Measurements from ENCODE around the gene CHST12. TPM values are rescaled to one million over a fixed set of nuclear protein-coding genes. Genes with fewer than 3 reads are reported as not detected.
A peak's percentile ranks its signal among the peaks of the same experiment; 100 is the strongest.

Gene CHST12
- total and polyA plus RNA-seq, 4 donors, result 14.7 to 30.9 (median 16.8) TPM

DNA sequence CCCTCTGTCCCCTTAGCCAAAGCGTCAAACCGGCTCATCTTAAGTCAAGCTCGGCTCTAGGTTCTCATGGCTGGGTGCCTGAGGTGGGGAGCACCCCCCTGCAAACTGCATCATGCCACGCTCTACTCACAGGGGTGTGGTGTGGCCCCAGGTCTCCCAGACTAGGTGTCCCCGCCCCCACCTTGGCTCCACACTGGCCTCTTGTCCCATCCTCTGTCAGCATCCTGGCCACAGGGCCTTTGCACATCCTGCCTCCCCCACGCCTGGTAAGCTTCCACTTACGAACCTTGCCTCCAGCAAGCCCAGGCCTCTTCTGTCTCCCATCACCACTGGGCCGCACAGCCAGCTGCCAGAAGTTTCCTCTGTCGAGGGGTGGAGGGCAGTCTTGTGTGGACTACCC, 93.0 kb downstream of the CHST12 start:
- ATAC-seq (ENCODE audit: insufficient read depth, low FRiP score), result no peak
- H3K36me3 ChIP-seq (ENCODE audit: control insufficient read depth in 4 of 4, insufficient read depth in 4 of 4, low read length in 4 of 4), result no peaks in the 10 kb centered on the region
- no peak for DNase-seq
- H3K27ac ChIP-seq (ENCODE audit: low read depth in 1 of 2, low read length in 1 of 2), result no peak overlapping the region
- 89 to 95% methylated on average over 9 of the region's 9 CpGs for WGBS, 2 donors
- H3K9me3 ChIP-seq (ENCODE audit: control insufficient read depth in 4 of 4, insufficient read depth in 3 of 4, low read length in 3 of 4), result peaks cover 0 to 2% (median 0%) of the 10 kb centered on the region in 4 donors
- TF ChIP-seq, protein P1, sequence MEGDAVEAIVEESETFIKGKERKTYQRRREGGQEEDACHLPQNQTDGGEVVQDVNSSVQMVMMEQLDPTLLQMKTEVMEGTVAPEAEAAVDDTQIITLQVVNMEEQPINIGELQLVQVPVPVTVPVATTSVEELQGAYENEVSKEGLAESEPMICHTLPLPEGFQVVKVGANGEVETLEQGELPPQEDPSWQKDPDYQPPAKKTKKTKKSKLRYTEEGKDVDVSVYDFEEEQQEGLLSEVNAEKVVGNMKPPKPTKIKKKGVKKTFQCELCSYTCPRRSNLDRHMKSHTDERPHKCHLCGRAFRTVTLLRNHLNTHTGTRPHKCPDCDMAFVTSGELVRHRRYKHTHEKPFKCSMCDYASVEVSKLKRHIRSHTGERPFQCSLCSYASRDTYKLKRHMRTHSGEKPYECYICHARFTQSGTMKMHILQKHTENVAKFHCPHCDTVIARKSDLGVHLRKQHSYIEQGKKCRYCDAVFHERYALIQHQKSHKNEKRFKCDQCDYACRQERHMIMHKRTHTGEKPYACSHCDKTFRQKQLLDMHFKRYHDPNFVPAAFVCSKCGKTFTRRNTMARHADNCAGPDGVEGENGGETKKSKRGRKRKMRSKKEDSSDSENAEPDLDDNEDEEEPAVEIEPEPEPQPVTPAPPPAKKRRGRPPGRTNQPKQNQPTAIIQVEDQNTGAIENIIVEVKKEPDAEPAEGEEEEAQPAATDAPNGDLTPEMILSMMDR (IDR thresholded peaks at IDR 0.05; ENCODE audit: control extremely low read depth, extremely low read depth), result no peak
- peaks cover 0 to 26% (median 15%) of the 10 kb centered on the region in 5 donors for H3K4me1 ChIP-seq (ENCODE audit: control insufficient read depth in 5 of 5, insufficient read depth in 5 of 5, low read length in 5 of 5)
- no peak overlapping the region for H3K4me3 ChIP-seq
- no peaks in the 10 kb centered on the region for H3K27me3 ChIP-seq (ENCODE audit: control insufficient read depth in 3 of 3, insufficient read depth in 3 of 3, low read length in 2 of 3)
- H3K9ac ChIP-seq (ENCODE audit: insufficient read depth in 1 of 2, low read length in 2 of 2), result no peak overlapping the region

DNA sequence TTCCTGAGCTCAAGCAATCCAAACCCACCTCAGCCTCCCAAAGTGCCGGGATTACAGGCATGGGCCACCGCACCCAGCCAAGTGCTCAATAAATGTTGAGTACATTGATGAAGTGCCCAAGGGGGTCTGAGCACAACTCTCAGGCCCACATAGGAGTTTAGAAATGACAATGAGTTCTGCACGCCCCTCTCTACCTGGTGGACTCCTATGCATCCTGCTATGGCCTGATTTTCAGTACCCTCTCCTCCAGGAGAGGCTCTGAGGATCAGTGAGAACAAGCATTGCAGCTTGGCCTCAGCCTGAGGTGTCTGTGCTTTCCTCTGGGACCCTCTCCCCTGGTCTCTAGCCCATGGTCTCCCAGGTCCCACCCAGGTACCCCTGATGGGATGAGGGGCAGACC, 93.7 kb downstream of the CHST12 start:
- ATAC-seq (ENCODE audit: insufficient read depth, low FRiP score) (no peak), DNase-seq (no peak)
- TF ChIP-seq, protein P1 (IDR thresholded peaks at IDR 0.05; ENCODE audit: control extremely low read depth, extremely low read depth), result no peak
- Histone ChIP-seq H3K4me1 (ENCODE audit: control insufficient read depth in 5 of 5, insufficient read depth in 5 of 5, low read length in 5 of 5) (peaks cover 0 to 26% (median 15%) of the 10 kb centered on the region in 5 donors), H3K9ac (ENCODE audit: insufficient read depth in 1 of 2, low read length in 2 of 2) (no peak overlapping the region), H3K27me3 (ENCODE audit: control insufficient read depth in 3 of 3, insufficient read depth in 3 of 3, low read length in 2 of 3) (no peaks in the 10 kb centered on the region), H3K36me3 (ENCODE audit: control insufficient read depth in 4 of 4, insufficient read depth in 4 of 4, low read length in 4 of 4) (no peaks in the 10 kb centered on the region), H3K4me3 (no peak overlapping the region), H3K9me3 (ENCODE audit: control insufficient read depth in 4 of 4, insufficient read depth in 3 of 4, low read length in 3 of 4) (peaks cover 0 to 2% (median 0%) of the 10 kb centered on the region in 4 donors), H3K27ac (ENCODE audit: low read depth in 1 of 2, low read length in 1 of 2) (no peak overlapping the region)
- 96 to 98% methylated on average over 3 of the region's 3 CpGs for WGBS, 2 donors

DNA sequence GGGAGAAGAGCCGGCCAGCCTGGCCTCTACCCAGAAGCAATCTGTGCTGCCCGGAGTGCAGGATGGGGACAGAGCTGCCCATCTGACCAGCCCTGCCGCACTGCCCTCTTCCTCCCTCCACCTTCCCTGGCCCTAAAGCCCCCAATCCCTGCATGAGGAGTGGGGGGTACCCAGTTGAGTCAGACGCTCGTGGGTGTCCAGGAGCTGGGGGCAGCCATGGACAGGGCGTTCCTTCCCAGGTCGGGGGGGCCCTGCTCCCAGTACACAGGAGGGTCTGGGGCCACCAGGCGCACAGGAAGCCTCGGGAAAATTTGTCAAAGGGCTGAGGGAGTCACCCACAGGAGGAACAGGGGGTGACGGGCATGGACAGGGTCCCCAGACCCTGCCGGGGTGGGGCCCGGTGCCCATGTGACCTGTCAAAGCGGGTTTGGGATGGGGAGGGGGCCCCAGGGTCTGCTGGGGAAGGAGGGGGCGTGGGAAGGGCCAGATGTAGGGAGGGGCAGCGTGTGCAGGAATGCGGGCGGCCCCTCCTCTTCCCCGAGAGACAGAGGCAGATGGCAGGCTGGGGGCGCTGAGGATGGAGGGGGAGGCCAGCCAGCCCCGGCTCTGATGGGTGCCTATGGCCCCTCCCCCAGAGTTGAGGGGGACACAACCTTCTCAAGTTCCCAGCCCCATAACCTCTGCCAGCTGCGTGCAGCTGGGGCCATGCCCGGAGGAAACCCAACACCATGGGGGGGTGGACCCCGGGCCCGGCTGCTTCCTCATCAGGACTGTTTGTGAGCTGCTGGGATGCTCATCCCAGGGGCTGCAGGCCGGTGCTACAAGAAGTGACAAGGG, 94.3 kb downstream of the CHST12 start:
- ATAC-seq (ENCODE audit: insufficient read depth, low FRiP score), result no peak
- no peaks in the 10 kb centered on the region for H3K27me3 ChIP-seq (ENCODE audit: control insufficient read depth in 3 of 3, insufficient read depth in 3 of 3, low read length in 2 of 3)
- H3K9ac ChIP-seq (ENCODE audit: insufficient read depth in 1 of 2, low read length in 2 of 2), result no peak overlapping the region
- WGBS, 2 donors, result 32 to 43% methylated on average over 22 to 24 of the region's 25 CpGs
- H3K4me3 ChIP-seq, result no peak overlapping the region
- H3K4me1 ChIP-seq (ENCODE audit: control insufficient read depth in 5 of 5, insufficient read depth in 5 of 5, low read length in 5 of 5), result peaks cover 0 to 26% (median 13%) of the 10 kb centered on the region in 5 donors
- H3K36me3 ChIP-seq (ENCODE audit: control insufficient read depth in 4 of 4, insufficient read depth in 4 of 4, low read length in 4 of 4), result no peaks in the 10 kb centered on the region
- H3K9me3 ChIP-seq (ENCODE audit: control insufficient read depth in 4 of 4, insufficient read depth in 3 of 4, low read length in 3 of 4), result peaks cover 0 to 2% (median 0%) of the 10 kb centered on the region in 4 donors
- TF ChIP-seq, protein P1 (IDR thresholded peaks at IDR 0.05; ENCODE audit: control extremely low read depth, extremely low read depth), result no peak
- DNase-seq, result peak; percentile 88 to 90 (median 90)
- H3K27ac ChIP-seq (ENCODE audit: low read depth in 1 of 2, low read length in 1 of 2), result no peak overlapping the region

Small RNAs within 50 kb of the gene (small RNA-seq; reads per million reads assigned to genes)
- gene AC004840.2 (ENCODE audit: low replicate concordance), result not detected

Other genes starting within 250 kb of the CHST12 start
- 10 to 100 TPM; 53.7 to 54.9 TPM for gene MAD1L1, start 170.7 kb upstream of the CHST12 start, total RNA-seq
- 10 to 100 TPM; 43.0 to 46.0 TPM for gene MAD1L1, start 170.7 kb upstream of the CHST12 start, polyA plus RNA-seq
- 10 to 100 TPM; 18.7 to 24.7 TPM for gene MRM2, start 161.4 kb upstream of the CHST12 start, total RNA-seq
- gene MRM2, start 161.4 kb upstream of the CHST12 start, polyA plus RNA-seq, result 10 to 100 TPM; 21.5 to 25.5 TPM
- 10 to 100 TPM in 1 of 2 donors, 1 to 10 TPM in 1; 9.3 to 16.1 TPM for gene NUDT1, start 161.4 kb upstream of the CHST12 start, total RNA-seq
- gene NUDT1, start 161.4 kb upstream of the CHST12 start, polyA plus RNA-seq, result 10 to 100 TPM; 20.9 to 24.7 TPM
- gene SNX8, start 89.2 kb upstream of the CHST12 start, total RNA-seq, result 10 to 100 TPM; 24.6 to 54.6 TPM
- gene SNX8, start 89.2 kb upstream of the CHST12 start, polyA plus RNA-seq, result 10 to 100 TPM; 44.6 to 47.0 TPM
- gene EIF3B, start 48.8 kb upstream of the CHST12 start, total RNA-seq, result 100 to 1,000 TPM; 102 to 133 TPM
- gene EIF3B, start 48.8 kb upstream of the CHST12 start, polyA plus RNA-seq, result 10 to 100 TPM; 82.5 to 90.1 TPM
- gene GRIFIN, start 72.8 kb downstream of the CHST12 start, total RNA-seq, result not detected
- gene GRIFIN, start 72.8 kb downstream of the CHST12 start, polyA plus RNA-seq, result not detected
- 10 to 100 TPM; 11.5 to 47.6 TPM for gene LFNG, start 116.2 kb downstream of the CHST12 start, total RNA-seq
- gene LFNG, start 116.2 kb downstream of the CHST12 start, polyA plus RNA-seq, result 10 to 100 TPM; 18.9 to 28.6 TPM
- 10 to 100 TPM; 28.7 to 29.4 TPM for gene BRAT1, start 151.9 kb downstream of the CHST12 start, total RNA-seq
- gene BRAT1, start 151.9 kb downstream of the CHST12 start, polyA plus RNA-seq, result 10 to 100 TPM; 23.2 to 30.4 TPM
- gene IQCE, start 155.4 kb downstream of the CHST12 start, total RNA-seq, result 10 to 100 TPM; 20.9 to 29.0 TPM
- 10 to 100 TPM in 1 of 2 donors, 1 to 10 TPM in 1; 8.1 to 11.0 TPM for gene IQCE, start 155.4 kb downstream of the CHST12 start, polyA plus RNA-seq
- gene TTYH3, start 228.4 kb downstream of the CHST12 start, total RNA-seq, result 10 to 100 TPM; 50.6 to 74.0 TPM
- 10 to 100 TPM; 14.3 to 60.9 TPM for gene TTYH3, start 228.4 kb downstream of the CHST12 start, polyA plus RNA-seq